Measurements from ENCODE around the gene PRKAR2A.

- TF ChIP-seq CTCF (IDR thresholded peaks at IDR 0.05; ENCODE audit: low read depth, low read length, missing input control): no peak
- no peak for TF ChIP-seq HNF4A (conservative IDR thresholded peaks at IDR 0.05)
- no peak for TF ChIP-seq SP1 (IDR thresholded peaks at IDR 0.05)
- TF ChIP-seq MAX (IDR thresholded peaks at IDR 0.05): no peak
- no peak for TF ChIP-seq TAF1 (conservative IDR thresholded peaks at IDR 0.05)
- TF ChIP-seq ATF3 (IDR thresholded peaks at IDR 0.05): no peak
These were observed 140.5 kb downstream of the PRKAR2A start for GRCh38 chr3:48707157-48707556.

Data from liver (tissue), 3 donors.